ENCODE measurements around the gene XPO6.
A peak's percentile ranks its signal among the peaks of the same experiment; 100 is the strongest.

XPO6 gene

DNA sequence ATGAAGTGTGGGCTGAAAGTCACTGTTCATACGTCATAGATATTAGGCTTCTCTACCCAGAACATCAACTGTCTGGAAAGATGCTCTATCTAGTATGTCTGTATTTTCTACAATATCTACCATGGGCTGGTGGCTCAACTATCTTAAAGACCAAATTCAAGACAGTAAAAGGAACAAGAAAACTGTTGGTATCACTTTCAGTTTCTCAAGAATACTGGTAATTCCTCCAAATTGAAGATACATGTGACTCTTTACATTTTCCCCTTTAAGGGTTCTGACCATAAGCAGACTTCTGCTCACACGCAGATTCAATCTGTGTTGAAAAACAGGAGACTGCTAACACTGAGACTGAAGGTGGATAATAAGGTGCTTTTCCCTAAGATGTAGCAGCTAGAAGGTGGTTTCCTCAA lies 24.2 kb downstream of the XPO6 start:
- no peak overlapping the region for H3K4me3 ChIP-seq (ENCODE audit: control insufficient read depth, low read depth, low read length)
- TF ChIP-seq, protein P1, sequence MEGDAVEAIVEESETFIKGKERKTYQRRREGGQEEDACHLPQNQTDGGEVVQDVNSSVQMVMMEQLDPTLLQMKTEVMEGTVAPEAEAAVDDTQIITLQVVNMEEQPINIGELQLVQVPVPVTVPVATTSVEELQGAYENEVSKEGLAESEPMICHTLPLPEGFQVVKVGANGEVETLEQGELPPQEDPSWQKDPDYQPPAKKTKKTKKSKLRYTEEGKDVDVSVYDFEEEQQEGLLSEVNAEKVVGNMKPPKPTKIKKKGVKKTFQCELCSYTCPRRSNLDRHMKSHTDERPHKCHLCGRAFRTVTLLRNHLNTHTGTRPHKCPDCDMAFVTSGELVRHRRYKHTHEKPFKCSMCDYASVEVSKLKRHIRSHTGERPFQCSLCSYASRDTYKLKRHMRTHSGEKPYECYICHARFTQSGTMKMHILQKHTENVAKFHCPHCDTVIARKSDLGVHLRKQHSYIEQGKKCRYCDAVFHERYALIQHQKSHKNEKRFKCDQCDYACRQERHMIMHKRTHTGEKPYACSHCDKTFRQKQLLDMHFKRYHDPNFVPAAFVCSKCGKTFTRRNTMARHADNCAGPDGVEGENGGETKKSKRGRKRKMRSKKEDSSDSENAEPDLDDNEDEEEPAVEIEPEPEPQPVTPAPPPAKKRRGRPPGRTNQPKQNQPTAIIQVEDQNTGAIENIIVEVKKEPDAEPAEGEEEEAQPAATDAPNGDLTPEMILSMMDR (conservative IDR thresholded peaks at IDR 0.05; ENCODE audit: control insufficient read depth, insufficient read depth, low read depth, low read length), result no peak

DNA sequence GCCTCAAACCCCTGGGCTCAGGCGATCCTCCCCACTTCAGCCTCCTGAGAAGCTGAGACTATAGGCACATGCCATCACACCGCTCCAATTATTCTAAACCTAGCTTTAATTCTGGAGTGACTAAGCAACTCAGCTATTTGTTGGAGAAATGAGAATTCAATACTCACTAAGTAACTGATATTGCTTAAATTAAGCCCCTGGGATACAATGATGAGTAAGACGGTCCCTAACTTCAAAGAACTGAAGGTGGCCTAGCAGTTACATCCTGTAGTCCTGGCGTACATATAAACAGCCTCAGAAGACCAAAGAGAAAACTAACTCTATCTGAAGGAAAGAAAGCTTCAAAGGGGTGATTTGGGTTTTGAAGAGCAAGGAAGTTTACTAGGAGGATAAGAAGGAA lies 25.0 kb downstream of the XPO6 start:
- peak; percentile 73 for DNase-seq (ENCODE audit: low read depth)
- no peak overlapping the region for H3K4me3 ChIP-seq (ENCODE audit: control insufficient read depth, low read depth, low read length)
- TF ChIP-seq, protein P1 (conservative IDR thresholded peaks at IDR 0.05; ENCODE audit: control insufficient read depth, insufficient read depth, low read depth, low read length), result no peak

More for the DNA sequence above, 24.2 kb downstream of the XPO6 start:
- DNase-seq (ENCODE audit: low read depth), result no peak

DNA sequence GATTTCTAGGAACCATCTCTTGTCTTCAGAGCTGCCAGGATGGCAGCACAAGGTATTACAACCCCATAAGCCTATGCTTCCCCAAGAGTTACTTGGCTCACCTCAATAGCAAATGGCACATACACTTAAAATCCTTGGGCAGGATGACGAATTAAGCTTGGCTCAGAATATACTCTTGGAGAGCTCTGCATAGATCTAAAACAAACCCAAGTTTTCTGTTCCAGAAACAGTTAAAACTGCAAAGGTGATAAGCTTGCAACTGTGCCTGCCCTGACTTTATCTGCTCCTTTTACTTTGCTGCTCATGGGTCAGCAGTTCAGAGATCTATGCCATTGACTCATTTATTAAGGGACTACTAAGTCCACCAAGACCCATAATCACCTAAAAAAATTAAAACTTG lies 26.1 kb downstream of the XPO6 start:
- TF ChIP-seq, protein P1 (conservative IDR thresholded peaks at IDR 0.05; ENCODE audit: control insufficient read depth, insufficient read depth, low read depth, low read length), result no peak
- no peak overlapping the region for H3K4me3 ChIP-seq (ENCODE audit: control insufficient read depth, low read depth, low read length)
- no peak for DNase-seq (ENCODE audit: low read depth)

DNA sequence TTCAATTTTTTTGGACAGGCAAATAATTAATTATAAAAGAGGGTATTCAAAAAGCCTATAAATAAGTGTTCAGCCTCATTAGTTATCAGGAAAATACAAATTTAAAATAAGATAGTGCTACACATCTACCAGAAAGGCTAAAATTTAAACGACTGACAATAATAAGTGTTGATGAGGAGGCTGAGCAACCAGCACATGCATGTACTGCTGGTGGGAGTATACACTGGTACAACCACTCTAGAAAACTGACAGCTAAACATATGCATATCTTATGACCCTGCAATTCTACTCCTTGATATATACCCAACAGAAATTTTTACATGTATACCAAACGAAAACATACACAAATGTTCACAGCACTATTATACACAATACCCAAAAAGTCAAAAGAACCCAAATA lies 27.1 kb downstream of the XPO6 start:
- no peak for DNase-seq (ENCODE audit: low read depth)
- TF ChIP-seq, protein P1 (conservative IDR thresholded peaks at IDR 0.05; ENCODE audit: control insufficient read depth, insufficient read depth, low read depth, low read length), result no peak
- H3K4me3 ChIP-seq (ENCODE audit: control insufficient read depth, low read depth, low read length), result no peak overlapping the region

DNA sequence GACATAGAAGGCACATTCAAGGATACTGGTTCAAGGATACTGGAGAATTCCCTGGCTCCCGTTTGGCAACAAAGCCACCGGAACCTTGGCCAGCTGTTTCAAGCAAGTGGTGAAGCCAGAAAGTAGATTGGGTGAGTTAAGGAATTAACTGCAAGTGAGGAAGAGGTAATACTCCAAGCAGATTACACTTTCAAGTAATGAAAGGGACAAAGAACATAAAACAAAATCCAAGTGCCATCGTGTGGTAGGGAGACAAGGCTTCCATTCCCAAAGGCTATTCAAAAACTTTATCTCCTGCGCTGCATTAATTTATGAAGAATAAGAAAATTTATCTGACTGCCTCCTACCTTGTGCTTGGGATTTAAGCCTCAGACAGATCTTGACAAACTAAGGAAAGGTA lies 27.8 kb downstream of the XPO6 start:
- TF ChIP-seq, protein P1 (conservative IDR thresholded peaks at IDR 0.05; ENCODE audit: control insufficient read depth, insufficient read depth, low read depth, low read length), result no peak

DNA sequence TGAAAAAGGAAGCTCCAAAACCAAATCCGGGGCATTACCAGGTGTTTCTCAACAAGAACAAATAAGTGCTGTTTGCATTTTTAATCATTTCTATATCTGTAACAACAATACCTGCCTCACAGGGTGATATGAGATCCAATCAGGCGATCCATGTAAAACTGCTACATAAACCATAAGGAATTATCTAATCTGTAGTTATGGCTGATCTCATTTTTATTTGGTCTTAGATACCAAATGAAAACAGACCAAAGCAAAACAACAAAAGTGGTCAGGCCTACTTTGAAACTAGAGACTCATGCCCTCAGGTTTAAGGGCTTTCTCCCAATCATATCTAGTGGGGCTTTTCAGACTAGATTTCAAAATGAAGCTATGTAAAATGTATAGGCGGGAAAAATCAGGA lies 28.3 kb downstream of the XPO6 start:
- DNase-seq (ENCODE audit: low read depth), result no peak
- TF ChIP-seq, protein P1 (conservative IDR thresholded peaks at IDR 0.05; ENCODE audit: control insufficient read depth, insufficient read depth, low read depth, low read length), result no peak
- H3K4me3 ChIP-seq (ENCODE audit: control insufficient read depth, low read depth, low read length), result no peak overlapping the region

More for the DNA sequence above, 27.8 kb downstream of the XPO6 start:
- DNase-seq (ENCODE audit: low read depth), result no peak
- H3K4me3 ChIP-seq (ENCODE audit: control insufficient read depth, low read depth, low read length), result no peak overlapping the region

DNA sequence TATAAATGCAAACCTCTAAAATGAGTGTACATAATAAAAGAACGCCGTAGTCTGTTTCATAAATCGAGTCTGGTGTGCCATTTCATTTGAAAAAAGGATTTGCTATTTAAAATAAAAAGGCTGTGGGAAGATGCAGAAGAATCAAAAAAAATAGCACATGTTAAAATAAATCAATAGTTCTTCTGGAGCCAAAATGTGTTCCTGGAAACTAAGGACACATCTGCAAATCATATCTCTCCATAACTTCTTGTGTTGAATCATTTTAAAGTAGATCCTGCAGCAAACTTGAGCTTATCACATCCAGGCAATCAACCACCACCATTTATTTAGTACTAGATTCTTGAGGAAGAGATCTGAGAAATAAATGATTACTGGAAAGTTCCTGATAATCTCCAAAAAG lies 29.0 kb downstream of the XPO6 start:
- TF ChIP-seq, protein P1 (conservative IDR thresholded peaks at IDR 0.05; ENCODE audit: control insufficient read depth, insufficient read depth, low read depth, low read length), result no peak
- no peak overlapping the region for H3K4me3 ChIP-seq (ENCODE audit: control insufficient read depth, low read depth, low read length)
- DNase-seq (ENCODE audit: low read depth), result no peak
